ENCODE measurements around the gene FRMD4A.
"Not testable (repeated sequence)": the region's sequence is repeated elsewhere in the genome, so short reads cannot be mapped to it uniquely, and the experiment has no call there.

The FRMD4A gene

DNA sequence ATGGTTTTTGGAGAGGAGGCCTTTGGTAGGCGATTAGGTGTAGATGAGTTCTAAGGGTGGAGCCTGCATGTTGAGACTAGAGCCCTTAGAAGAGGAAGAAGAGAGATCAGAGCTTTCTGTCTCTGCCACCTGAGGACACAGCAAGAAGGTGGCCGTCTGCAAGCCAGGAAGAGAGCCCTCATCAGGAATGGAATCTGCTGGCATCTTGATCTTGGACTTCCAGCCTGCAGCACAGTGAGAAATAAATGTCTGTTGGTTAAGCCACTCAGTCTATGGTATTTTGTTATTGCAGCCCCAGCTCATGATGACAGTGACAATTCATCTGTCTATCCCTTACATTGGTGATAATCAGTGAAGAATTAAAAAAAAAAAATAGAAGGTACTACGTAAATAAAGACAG, 408.8 kb downstream of the FRMD4A start:
- FAIRE-seq: no peak
- TF ChIP-seq POLR2A (IDR thresholded peaks at IDR 0.05; ENCODE audit: low read depth, low read length) (no peak), PAX5 (IDR thresholded peaks at IDR 0.05; ENCODE audit: insufficient read depth, low read length, severe bottlenecking) (no peak), SPI1 (IDR thresholded peaks at IDR 0.05; ENCODE audit: low read depth, low read length) (no peak), POLR2AphosphoS5 (IDR thresholded peaks at IDR 0.05; ENCODE audit: low read depth, low read length) (no peak), TAF1 (IDR thresholded peaks at IDR 0.05; ENCODE audit: low read depth, low read length) (no peak), POU2F2 (IDR thresholded peaks at IDR 0.05; ENCODE audit: low read depth, low read length) (no peak)
- no peak for DNase-seq (ENCODE audit: insufficient read length, low spot score)

DNA sequence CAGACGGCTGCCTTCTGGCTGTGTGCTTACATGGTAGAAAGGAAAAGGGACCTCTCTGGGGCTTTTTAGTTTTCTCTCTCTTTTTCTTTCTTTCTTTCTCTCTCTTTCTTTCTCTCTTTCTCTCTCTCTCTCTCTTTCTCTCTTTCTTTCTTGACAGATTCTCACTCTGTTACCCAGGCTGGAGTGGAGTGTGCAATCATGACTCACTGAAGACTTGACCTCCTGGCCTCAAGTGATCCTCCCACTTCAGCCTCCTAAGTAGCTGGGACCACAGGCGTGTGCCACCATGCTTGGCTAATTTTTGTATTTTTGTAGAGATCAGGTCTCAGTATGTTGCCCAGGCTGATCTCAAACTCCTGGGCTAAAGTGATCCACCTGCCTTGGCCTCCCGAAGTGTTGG, 409.6 kb downstream of the FRMD4A start:
- DNase-seq (ENCODE audit: insufficient read length, low spot score); FAIRE-seq: not testable (repeated sequence)

DNA sequence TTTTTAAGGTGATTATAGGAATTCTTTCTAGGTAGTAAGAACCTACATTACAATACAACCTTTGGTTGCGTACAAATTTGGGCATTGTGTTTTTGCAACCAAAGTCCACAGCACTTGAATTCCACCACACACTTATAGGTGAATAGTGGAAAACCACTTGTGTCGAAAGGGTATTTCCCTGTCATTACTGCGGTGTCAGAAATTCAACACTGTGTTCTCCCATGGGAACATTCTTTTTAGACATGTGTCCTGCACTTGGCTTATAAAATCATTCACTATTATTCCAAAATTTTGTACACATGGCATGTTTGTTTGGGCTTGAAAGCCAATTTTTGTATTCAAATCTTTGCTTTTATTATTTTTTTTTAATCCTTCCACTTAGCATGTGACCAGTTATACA, 410.3 kb downstream of the FRMD4A start:
- DNase-seq (ENCODE audit: insufficient read length, low spot score) (no peak), FAIRE-seq (peak; percentile 69)
- TF ChIP-seq SPI1 (IDR thresholded peaks at IDR 0.05; ENCODE audit: low read depth, low read length): no peak
- TF ChIP-seq POU2F2 (IDR thresholded peaks at IDR 0.05; ENCODE audit: low read depth, low read length): no peak
- TF ChIP-seq POLR2A (IDR thresholded peaks at IDR 0.05; ENCODE audit: low read depth, low read length): no peak
- TF ChIP-seq POLR2AphosphoS5 (IDR thresholded peaks at IDR 0.05; ENCODE audit: low read depth, low read length): no peak
- TF ChIP-seq PAX5 (IDR thresholded peaks at IDR 0.05; ENCODE audit: insufficient read depth, low read length, severe bottlenecking): no peak
- no peak for TF ChIP-seq TAF1 (IDR thresholded peaks at IDR 0.05; ENCODE audit: low read depth, low read length)

DNA sequence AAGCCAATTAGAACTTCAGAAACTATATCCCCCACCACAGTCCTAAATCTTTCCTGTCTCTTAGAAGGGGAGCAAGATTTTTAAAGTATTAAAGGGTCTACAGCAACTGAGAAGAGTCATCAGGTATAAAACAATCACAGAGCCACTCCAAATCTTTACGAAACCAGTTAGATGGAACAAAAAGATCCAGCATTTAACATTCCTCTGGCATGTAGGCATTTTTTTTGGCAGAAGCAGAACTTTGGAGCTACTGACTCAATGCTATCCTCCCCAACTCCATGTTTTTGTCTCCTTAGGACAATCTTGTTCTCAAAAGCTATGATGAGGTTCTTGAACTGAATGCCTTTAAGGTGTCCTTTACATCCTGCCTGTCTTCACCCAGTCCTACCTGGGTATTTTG, 410.7 kb downstream of the FRMD4A start:
- FAIRE-seq (no peak), DNase-seq (ENCODE audit: insufficient read length, low spot score) (no peak)
- no peak for TF ChIP-seq POLR2AphosphoS5 (IDR thresholded peaks at IDR 0.05; ENCODE audit: low read depth, low read length)
- TF ChIP-seq TAF1 (IDR thresholded peaks at IDR 0.05; ENCODE audit: low read depth, low read length): no peak
- TF ChIP-seq POU2F2 (IDR thresholded peaks at IDR 0.05; ENCODE audit: low read depth, low read length): no peak
- TF ChIP-seq SPI1 (IDR thresholded peaks at IDR 0.05; ENCODE audit: low read depth, low read length): no peak
- no peak for TF ChIP-seq PAX5 (IDR thresholded peaks at IDR 0.05; ENCODE audit: insufficient read depth, low read length, severe bottlenecking)
- TF ChIP-seq POLR2A (IDR thresholded peaks at IDR 0.05; ENCODE audit: low read depth, low read length): no peak

DNA sequence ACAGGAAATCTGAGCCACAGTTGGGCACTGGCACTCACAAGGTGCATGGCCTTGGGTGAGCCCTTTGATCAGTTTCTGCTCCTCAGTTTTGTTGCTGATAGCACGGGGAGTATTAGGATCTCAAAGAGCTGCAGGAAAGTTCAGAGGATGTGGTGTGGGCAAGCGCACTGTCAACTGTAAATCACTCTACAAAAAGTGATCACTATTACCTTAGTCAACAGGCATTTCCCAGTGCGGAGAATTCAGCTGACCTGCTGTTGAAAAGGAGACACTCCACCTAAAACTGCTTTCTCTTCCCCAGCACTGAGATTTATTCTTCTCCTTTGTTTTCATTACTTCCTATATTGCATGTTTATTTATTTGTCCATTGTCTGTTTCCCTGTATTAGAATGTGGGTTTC, 412.9 kb downstream of the FRMD4A start:
- FAIRE-seq (no peak), DNase-seq (ENCODE audit: insufficient read length, low spot score) (no peak)
- TF ChIP-seq POLR2AphosphoS5 (IDR thresholded peaks at IDR 0.05; ENCODE audit: low read depth, low read length): no peak
- no peak for TF ChIP-seq PAX5 (IDR thresholded peaks at IDR 0.05; ENCODE audit: insufficient read depth, low read length, severe bottlenecking)
- TF ChIP-seq POLR2A (IDR thresholded peaks at IDR 0.05; ENCODE audit: low read depth, low read length): no peak
- no peak for TF ChIP-seq TAF1 (IDR thresholded peaks at IDR 0.05; ENCODE audit: low read depth, low read length)
- no peak for TF ChIP-seq SPI1 (IDR thresholded peaks at IDR 0.05; ENCODE audit: low read depth, low read length)
- no peak for TF ChIP-seq POU2F2 (IDR thresholded peaks at IDR 0.05; ENCODE audit: low read depth, low read length)

DNA sequence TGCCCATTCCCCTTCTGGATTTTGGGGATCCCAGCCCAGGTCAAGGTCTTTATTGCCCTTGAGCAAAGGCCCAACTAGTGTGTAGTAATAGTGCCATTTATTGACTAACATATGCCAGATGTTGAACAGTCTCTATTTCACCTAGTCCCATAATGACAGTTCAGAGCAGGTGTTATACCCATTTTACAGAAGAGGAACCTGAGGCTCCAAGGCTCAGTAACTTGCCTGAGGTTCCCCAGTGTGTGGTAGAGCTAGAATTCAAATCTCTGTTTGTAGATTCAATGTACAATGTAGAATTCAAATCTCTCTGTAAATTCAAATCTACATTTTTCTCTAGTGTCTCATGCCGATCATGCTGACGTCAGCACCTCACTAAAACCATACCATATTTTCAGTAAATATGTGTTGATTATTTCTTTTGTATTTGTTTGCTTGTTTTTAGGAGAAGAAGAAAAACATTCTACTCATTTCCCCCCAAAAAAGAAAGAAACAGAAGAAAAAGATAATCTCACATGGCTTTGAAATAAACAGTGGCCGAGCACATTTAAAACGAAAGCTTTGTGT, 414.3 kb downstream of the FRMD4A start:
- DNase-seq (ENCODE audit: insufficient read length, low spot score) (no peak), FAIRE-seq (no peak)
- no peak for TF ChIP-seq TAF1 (IDR thresholded peaks at IDR 0.05; ENCODE audit: low read depth, low read length)
- no peak for TF ChIP-seq PAX5 (IDR thresholded peaks at IDR 0.05; ENCODE audit: insufficient read depth, low read length, severe bottlenecking)
- no peak for TF ChIP-seq SPI1 (IDR thresholded peaks at IDR 0.05; ENCODE audit: low read depth, low read length)
- no peak for TF ChIP-seq POU2F2 (IDR thresholded peaks at IDR 0.05; ENCODE audit: low read depth, low read length)
- no peak for TF ChIP-seq POLR2AphosphoS5 (IDR thresholded peaks at IDR 0.05; ENCODE audit: low read depth, low read length)
- no peak for TF ChIP-seq POLR2A (IDR thresholded peaks at IDR 0.05; ENCODE audit: low read depth, low read length)

DNA sequence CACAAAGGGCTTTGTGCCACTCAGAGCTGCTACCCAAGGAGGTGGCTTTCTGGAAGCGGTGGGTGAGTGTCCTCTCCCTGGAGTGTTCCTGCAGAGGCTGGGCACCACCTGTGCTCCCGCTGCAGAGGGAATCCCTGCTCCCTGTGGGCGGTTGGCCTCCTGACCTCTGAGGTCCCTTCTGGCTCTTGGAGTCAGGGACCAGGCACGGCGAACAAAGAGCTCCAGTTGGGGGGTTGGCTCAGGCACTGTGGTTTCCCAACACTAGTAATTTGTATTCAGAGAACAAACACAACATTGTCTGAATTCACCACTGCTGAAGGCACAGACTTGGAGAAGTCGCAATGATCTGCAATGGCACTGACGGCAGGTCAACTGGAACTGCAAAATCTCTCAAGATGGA, 415.0 kb downstream of the FRMD4A start:
- no peak for FAIRE-seq
- DNase-seq (ENCODE audit: insufficient read length, low spot score): no peak
- TF ChIP-seq POU2F2 (IDR thresholded peaks at IDR 0.05; ENCODE audit: low read depth, low read length) (no peak), PAX5 (IDR thresholded peaks at IDR 0.05; ENCODE audit: insufficient read depth, low read length, severe bottlenecking) (no peak), POLR2A (IDR thresholded peaks at IDR 0.05; ENCODE audit: low read depth, low read length) (no peak), POLR2AphosphoS5 (IDR thresholded peaks at IDR 0.05; ENCODE audit: low read depth, low read length) (no peak), SPI1 (IDR thresholded peaks at IDR 0.05; ENCODE audit: low read depth, low read length) (no peak), TAF1 (IDR thresholded peaks at IDR 0.05; ENCODE audit: low read depth, low read length) (no peak)

DNA sequence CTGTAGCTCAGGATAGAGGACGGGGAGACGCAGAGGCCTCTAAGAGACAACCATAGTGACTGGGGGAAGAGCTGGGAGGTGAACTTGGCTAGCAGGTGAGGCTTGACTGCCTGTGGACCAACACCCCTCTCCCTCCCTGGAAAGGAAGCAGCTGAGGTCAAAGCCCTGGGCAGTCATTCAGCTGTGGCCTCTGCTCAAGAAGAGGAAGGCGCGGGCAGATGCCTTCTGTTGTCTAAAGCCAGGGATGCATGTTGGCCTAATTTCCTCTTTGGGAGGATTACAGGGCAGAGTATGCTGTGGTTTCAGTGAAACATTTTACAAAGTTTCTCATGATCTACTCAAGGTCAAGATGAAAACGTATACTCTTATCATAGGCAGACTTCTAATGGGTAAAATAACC, 416.8 kb downstream of the FRMD4A start:
- FAIRE-seq: no peak
- no peak for TF ChIP-seq PAX5 (IDR thresholded peaks at IDR 0.05; ENCODE audit: insufficient read depth, low read length, severe bottlenecking)
- no peak for TF ChIP-seq SPI1 (IDR thresholded peaks at IDR 0.05; ENCODE audit: low read depth, low read length)
- no peak for TF ChIP-seq TAF1 (IDR thresholded peaks at IDR 0.05; ENCODE audit: low read depth, low read length)
- TF ChIP-seq POLR2AphosphoS5 (IDR thresholded peaks at IDR 0.05; ENCODE audit: low read depth, low read length): no peak
- no peak for TF ChIP-seq POU2F2 (IDR thresholded peaks at IDR 0.05; ENCODE audit: low read depth, low read length)
- no peak for TF ChIP-seq POLR2A (IDR thresholded peaks at IDR 0.05; ENCODE audit: low read depth, low read length)
- DNase-seq (ENCODE audit: insufficient read length, low spot score): no peak

DNA sequence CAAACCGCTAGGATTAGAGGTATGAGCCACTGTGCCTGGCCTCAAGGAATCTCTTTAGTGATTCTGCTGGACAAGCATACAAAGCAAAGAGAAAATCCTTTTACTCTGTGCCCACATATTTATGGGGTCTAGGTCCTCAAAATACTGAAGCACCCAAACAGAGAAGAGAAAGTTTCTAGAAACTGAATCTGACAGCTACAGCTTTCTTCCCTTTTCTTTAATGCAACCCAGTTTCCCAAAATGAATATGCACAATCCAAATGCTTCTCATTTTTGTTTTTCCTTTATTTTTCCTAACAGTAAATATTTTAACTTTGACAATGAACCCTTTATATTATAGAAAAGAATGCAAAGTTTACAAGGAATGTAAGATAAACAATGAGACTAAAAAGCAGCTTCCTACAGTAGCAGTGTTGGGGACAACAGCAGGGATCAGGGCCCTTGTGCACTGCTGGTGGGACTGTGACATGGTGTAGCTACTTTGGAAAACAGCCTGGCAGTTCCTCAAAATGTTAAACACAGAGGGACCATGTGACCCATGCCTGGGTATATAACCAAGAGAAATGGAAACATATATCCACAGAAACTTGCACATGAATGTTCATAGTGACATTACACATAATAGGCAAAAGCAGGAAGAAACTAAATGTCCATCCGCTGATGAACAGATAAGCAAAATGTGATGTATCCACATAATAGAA, 418.8 kb downstream of the FRMD4A start:
- TF ChIP-seq POU2F2 (IDR thresholded peaks at IDR 0.05; ENCODE audit: low read depth, low read length) (no peak), TAF1 (IDR thresholded peaks at IDR 0.05; ENCODE audit: low read depth, low read length) (no peak), POLR2A (IDR thresholded peaks at IDR 0.05; ENCODE audit: low read depth, low read length) (no peak), POLR2AphosphoS5 (IDR thresholded peaks at IDR 0.05; ENCODE audit: low read depth, low read length) (no peak), PAX5 (IDR thresholded peaks at IDR 0.05; ENCODE audit: insufficient read depth, low read length, severe bottlenecking) (no peak), SPI1 (IDR thresholded peaks at IDR 0.05; ENCODE audit: low read depth, low read length) (no peak)
- FAIRE-seq: no peak
- no peak for DNase-seq (ENCODE audit: insufficient read length, low spot score)
